HG03175 (cell line): ENCODE results near the gene TRIM51.
"Not testable (repeated sequence)": the region's sequence is repeated elsewhere in the genome, so short reads cannot be mapped to it uniquely, and the experiment has no call there.

ENCODE experiments used
- ATAC-seq: cut with Tn5 transposase; IDR thresholded peaks from one replicate; pipeline ENCODE4 v1.9.1; 2021; ENCODE audit warnings: mild to moderate bottlenecking, moderate library complexity; ENCODE audit not compliant: unreplicated experiment

Gene TRIM51

DNA sequence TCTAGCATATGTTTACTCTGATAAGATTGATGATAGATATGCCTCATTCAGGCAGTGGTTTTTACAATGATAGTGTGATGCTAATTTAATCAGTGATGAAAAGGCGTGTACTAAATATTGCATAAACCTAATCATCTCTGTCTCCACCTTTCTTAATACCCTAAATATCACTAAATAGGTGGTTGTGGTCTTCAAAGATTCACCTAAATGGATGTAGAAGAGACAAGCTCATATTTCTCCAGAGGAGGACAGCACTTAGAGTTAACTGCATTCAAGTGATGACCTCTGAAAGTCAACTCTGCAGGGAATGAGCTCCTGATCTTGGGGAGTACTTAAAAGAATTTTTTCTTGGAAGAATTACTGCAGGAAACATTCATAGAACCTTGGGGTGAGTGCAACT lies at the start of gene TRIM51:
TSS of gene TRIM51 (plus strand) at position 301 of the 400 bp plus-strand sequence. CDS start 2,132 bp downstream, outside the sequence.
- ATAC-seq = not testable (repeated sequence)

DNA sequence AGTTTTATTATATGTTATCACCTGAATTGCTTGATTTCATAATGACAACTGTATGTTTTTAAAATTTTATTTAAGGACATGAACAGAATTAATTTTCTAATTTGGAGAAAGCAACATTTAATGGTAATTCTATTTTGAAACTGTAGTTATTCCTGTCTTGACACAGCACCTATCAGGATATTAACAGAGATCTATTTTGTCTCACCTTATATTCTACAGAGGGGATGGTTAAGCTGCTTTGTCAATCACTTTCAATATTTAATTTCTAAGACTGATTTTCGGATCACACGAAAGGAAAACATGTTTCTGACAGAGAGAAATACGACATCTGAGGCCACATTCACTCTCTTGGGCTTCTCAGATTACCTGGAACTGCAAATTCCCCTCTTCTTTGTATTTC lies 44.6 kb upstream of the TRIM51 start, which contains the start of gene OR5D16:
TSS of gene OR5D16 (plus strand) at position 301 of the 400 bp plus-strand sequence. CDS start at position 301, 0 bp downstream.
- ATAC-seq = no peak

GRCh38 chr11:55847453-55847852 lies 35.6 kb upstream of the TRIM51 start:
- no peak for ATAC-seq

- no peak for ATAC-seq
These were observed 34.1 kb upstream of the TRIM51 start for GRCh38 chr11:55849037-55849436.

DNA sequence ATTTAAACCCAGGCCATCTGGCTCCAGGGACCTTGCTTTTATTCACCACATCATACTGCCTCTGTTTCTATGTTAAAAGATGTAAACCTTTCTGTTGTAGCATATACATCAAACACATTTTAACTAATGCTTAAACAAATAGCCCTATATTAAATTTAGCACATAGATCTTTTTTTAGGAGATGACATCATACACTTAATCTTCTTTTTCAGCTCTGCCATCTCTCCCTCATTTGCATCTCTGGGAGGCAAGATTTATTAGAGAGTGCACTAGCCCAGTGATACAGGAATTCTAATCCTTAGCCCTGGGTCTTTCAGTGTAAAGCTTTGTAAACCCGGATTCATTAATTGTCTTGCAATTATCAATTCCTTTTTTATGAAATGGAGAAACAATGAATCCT lies 31.0 kb upstream of the TRIM51 start:
- no peak for ATAC-seq

GRCh38 chr11:55854704-55855103 lies 28.4 kb upstream of the TRIM51 start:
- no peak for ATAC-seq

DNA sequence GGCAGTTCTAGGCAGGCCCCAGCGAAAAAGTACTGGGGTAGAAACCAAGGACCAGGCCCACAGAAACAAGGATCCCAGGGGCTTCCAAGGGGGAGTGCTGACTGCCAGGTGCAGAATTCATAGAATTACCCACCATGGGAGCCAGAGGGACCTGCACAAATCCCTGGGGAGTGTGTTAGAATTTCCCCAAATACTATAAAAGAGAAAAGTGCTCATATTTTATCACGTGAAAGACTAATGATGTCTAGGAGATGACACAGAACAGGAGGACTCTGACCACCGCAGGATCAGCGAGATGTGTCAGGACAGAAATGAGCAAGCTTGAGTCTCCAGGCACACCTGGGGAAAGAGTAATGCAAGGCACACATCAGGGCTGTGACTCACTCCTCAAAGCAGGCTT lies 15.7 kb upstream of the TRIM51 start:
- ATAC-seq = not testable (repeated sequence)

DNA sequence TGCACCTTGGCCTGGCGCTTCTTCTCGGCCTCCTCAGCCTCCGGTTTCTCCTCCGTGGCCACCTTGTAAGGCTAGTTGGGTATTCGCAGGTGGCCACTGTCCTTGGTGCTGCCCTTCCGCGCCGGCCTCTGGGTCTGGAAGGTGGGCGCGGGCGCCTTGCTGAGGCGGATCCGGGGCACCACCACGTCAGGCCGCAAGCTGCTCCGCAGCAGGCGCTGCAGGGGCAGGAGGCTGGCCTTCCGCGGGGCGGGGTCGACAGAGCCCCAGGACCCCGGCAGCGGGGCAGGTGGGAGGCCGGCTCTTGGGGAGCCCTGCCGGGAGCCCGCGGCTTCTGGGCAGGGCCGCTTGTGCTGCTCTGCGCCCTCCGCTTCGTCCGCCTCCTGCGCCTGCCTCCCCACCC lies 10.4 kb upstream of the TRIM51 start:
- ATAC-seq = not testable (repeated sequence)

DNA sequence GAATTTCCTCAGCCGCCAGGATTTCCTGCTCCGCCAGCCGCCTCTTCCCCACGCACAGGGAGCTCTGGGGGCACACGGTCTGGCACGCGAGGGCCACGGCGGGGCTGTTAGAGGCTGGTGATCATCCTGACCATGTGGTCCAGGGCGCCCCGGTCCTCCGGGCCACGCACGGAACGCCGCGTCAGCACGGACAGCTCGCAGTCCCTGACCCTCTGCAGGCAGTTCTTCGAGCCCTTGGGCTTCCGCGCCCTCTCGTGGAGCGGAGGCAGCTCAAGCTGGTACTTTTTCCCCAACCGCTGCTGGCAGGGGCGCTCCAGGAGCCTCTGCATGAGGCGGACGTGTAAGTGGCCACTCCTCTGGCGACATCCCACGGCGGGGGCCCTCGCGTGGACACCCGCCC lies 10.0 kb upstream of the TRIM51 start:
- not testable (repeated sequence) for ATAC-seq

- ATAC-seq = not testable (repeated sequence)
These were observed 1.9 kb downstream of the TRIM51 start for GRCh38 chr11:55884995-55885394.

GRCh38 chr11:55885481-55885880 lies 2.4 kb downstream of the TRIM51 start:
- ATAC-seq = not testable (repeated sequence)

- ATAC-seq = no peak
These were observed 12.1 kb downstream of the TRIM51 start for GRCh38 chr11:55895216-55895615.

- no peak for ATAC-seq
These were observed 19.2 kb downstream of the TRIM51 start for GRCh38 chr11:55902308-55902707.

GRCh38 chr11:55914482-55914881 lies 31.4 kb downstream of the TRIM51 start, which contains the start of gene OR5W2:
Gene OR5W2, minus strand, starts transcription at chr11:55914582. Its CDS starts 0 bp downstream, at chr11:55914582.
- no peak for ATAC-seq

- ATAC-seq = no peak
These were observed 37.4 kb downstream of the TRIM51 start for GRCh38 chr11:55920537-55920936.

DNA sequence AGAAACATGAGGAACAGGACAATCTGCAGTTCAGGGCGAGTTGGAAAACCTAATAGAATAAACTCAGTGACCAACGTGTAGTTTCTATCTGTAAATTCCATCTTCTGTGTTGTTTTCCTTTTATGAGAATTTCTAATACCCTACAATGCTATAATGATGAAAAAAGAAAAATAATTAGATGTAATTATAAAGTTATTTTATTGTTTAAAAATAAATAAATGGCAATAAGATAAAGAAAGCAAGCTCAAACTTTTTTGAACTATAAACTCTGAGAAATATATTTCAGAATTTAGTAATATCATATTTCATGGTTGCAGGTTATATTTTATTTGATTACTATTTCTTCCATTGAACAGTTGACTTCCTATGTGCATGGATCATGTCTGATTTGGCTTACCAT lies 53.2 kb downstream of the TRIM51 start, which contains the start of gene OR5I1:
TSS of gene OR5I1 (minus strand) at position 101 of the 400 bp plus-strand sequence. CDS start at position 101, 0 bp downstream.
- ATAC-seq = no peak
